ENCODE data around the gene TSPAN33. TPM values are rescaled to one million over a fixed set of nuclear protein-coding genes. Genes with fewer than 3 reads are reported as not detected.

The TSPAN33 gene
- total RNA-seq, 1 donor from 2014 or later = 1.3 TPM

DNA sequence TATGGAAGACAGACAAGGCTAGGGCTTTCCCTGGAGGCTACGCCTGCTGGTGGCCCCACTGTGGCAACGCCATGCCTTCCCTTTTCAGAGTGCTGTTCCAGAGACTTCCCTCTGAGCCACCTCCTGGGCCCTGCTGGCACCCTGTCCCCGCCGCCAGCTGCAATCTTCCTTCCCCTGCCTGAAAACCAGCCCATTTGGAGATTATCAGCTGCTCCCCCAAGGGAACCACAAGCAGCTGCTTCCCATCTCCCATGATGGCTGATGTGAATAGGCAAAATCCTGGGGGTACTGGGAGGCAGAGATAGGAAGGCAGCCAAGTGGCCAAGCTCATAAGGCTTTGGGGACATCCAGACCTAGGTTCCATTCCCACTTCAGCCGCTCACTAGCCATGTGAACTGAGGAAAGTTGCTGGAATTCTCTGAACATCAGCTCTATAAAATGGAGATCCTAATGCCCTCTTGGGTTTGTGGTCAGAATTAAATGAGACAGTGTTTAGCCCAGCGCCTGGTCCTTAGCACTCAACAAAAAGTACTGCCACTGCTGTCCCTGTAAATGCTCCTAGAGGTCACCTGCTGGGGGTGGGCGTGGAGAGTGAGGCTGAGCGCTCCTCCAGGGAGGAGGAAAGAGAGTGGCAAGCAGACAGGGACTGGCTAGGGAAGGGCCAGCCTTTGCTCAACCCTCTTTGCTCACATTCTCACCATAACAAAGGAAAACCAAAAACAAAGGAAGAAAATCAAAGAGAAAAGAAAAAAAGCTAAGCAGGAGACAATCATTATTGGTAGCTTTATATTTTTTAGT, 5.9 kb downstream of the TSPAN33 start:
- FAIRE-seq (no peak), DNase-seq (ENCODE audit: low read depth) (no peak)
- H3K27me3 ChIP-seq (ENCODE audit: control insufficient read depth, insufficient read depth, low read length) = peaks cover 2% of the 10 kb centered on the region
- H3K4me3 ChIP-seq (ENCODE audit: low read depth, low read length) = no peak overlapping the region
- H3K36me3 ChIP-seq (ENCODE audit: control insufficient read depth, insufficient read depth, low read length) = no peaks in the 10 kb centered on the region
- TF ChIP-seq, protein P1, sequence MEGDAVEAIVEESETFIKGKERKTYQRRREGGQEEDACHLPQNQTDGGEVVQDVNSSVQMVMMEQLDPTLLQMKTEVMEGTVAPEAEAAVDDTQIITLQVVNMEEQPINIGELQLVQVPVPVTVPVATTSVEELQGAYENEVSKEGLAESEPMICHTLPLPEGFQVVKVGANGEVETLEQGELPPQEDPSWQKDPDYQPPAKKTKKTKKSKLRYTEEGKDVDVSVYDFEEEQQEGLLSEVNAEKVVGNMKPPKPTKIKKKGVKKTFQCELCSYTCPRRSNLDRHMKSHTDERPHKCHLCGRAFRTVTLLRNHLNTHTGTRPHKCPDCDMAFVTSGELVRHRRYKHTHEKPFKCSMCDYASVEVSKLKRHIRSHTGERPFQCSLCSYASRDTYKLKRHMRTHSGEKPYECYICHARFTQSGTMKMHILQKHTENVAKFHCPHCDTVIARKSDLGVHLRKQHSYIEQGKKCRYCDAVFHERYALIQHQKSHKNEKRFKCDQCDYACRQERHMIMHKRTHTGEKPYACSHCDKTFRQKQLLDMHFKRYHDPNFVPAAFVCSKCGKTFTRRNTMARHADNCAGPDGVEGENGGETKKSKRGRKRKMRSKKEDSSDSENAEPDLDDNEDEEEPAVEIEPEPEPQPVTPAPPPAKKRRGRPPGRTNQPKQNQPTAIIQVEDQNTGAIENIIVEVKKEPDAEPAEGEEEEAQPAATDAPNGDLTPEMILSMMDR (IDR thresholded peaks at IDR 0.05; ENCODE audit: insufficient read depth, low read length, severe bottlenecking) = no peak

DNA sequence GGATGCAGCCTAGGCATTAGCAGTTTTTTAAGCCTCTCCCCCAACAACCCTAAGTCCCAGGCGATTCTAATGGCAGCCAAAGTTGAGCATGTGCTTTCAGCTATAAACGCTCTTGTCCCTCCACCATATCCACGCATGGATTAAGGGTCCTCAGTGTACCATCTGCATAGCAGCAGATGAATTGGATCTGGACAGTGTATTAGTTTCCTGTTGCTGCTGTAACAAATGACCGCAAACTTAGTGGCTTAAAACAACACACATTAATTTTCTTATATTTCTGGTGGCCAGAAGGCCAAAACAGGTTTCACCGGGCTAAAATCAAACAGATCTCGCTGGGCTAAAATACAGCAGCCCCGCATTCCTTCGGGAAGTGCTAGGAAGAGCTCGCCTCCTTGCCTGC, 13.1 kb downstream of the TSPAN33 start:
- no peak for FAIRE-seq
- TF ChIP-seq, protein P1 (IDR thresholded peaks at IDR 0.05; ENCODE audit: insufficient read depth, low read length, severe bottlenecking) = no peak
- no peak for DNase-seq (ENCODE audit: low read depth)
- Histone ChIP-seq H3K36me3 (ENCODE audit: control insufficient read depth, insufficient read depth, low read length) (no peaks in the 10 kb centered on the region), H3K27me3 (ENCODE audit: control insufficient read depth, insufficient read depth, low read length) (peaks cover 1% of the 10 kb centered on the region), H3K4me3 (ENCODE audit: low read depth, low read length) (no peak overlapping the region)

DNA sequence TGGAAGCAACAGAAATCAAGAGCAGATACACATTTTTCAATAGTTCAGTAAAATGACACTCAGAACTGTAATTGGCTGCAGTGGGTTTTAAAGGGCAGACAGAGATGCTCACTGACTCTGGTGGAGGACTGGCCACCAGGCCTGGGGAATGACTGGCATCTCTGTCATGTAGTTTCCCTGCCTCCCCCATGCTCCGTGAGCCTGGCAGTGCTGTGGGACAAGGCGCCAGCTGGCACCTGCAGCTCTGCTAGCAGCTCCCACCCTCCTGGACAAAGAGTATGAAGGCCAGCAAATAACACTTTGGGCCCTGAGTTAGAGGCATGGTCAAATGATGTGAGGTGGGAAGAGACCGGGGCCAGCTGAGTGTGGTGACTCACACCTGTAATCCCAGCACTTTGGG, 15.0 kb downstream of the TSPAN33 start:
- Histone ChIP-seq H3K27me3 (ENCODE audit: control insufficient read depth, insufficient read depth, low read length) (peaks cover 1% of the 10 kb centered on the region), H3K36me3 (ENCODE audit: control insufficient read depth, insufficient read depth, low read length) (no peaks in the 10 kb centered on the region), H3K4me3 (ENCODE audit: low read depth, low read length) (no peak overlapping the region)
- DNase-seq (ENCODE audit: low read depth) (no peak), FAIRE-seq (no peak)
- TF ChIP-seq, protein P1 (IDR thresholded peaks at IDR 0.05; ENCODE audit: insufficient read depth, low read length, severe bottlenecking) = no peak

DNA sequence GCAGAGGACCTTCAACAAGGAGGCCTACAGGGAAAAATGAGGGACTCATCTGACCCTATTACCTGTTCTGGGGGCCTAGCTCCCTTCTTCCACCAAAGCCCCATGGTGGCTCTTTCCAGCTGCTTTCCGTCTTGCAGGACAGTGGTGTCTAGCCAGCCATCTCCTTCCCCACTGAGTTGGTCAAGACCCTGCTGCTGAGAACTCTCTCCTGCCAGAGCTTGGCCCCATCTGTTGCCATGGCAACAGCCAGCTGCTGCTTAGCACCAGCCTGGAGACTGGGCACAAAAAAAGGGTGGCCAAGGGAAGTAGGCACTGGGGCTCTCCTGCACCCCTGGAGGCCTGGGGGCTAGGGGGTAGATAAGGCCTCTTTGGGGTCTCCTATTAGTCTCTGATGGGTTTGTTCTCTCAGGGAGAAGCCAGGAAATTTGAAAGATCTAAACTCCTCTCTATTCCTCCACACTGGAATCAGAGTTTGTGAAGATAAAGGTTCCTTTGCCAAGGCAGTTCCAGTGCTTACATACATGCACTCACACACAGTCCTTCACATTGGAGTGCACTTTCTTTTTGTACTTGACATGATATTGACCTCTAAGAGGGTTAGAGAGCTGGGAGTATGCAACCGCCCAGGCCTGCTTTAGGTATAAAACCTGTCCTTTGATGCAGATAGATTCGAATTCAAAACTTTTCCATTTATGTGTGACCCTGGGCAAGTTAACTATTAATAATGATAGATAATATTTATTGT, 15.8 kb downstream of the TSPAN33 start:
- DNase-seq (ENCODE audit: low read depth) (no peak), FAIRE-seq (no peak)
- no peak overlapping the region for H3K4me3 ChIP-seq (ENCODE audit: low read depth, low read length)
- no peaks in the 10 kb centered on the region for H3K36me3 ChIP-seq (ENCODE audit: control insufficient read depth, insufficient read depth, low read length)
- TF ChIP-seq, protein P1 (IDR thresholded peaks at IDR 0.05; ENCODE audit: insufficient read depth, low read length, severe bottlenecking) = no peak
- peaks cover 1% of the 10 kb centered on the region for H3K27me3 ChIP-seq (ENCODE audit: control insufficient read depth, insufficient read depth, low read length)

DNA sequence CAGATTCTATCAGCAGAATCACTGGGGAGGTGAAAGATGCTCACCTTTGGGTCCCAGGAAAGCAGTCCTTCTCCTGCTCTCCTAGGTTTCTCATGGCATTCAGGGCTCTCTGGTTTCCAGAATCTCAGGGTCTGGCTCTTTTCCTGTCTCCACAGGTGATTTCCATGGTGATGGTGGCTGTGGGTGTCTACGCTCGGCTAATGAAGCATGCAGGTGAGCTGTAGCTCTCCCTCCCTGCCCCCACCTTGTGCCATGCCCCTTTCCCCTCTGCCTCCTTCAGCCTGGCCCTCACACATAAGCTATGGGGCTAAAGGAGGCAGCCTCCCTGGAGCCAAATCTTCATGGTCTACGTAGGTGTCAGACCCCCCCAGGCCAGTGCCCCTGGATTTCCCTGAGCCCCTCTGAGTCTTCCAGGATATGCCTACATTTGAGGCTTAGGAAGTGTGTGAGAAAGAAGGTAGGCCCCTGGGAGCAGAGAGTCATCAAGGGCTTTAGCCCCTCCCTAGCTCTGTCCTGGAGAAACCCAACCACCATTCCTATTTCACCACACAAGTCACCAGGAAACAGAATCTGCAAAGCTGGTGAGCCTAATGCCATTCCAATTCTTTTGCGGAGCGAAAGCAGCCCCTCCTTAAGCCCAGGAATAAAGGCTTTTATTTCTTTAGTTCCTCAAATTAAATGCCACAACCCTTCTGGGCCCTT, 17.2 kb downstream of the TSPAN33 start:
- Histone ChIP-seq H3K36me3 (ENCODE audit: control insufficient read depth, insufficient read depth, low read length) (no peaks in the 10 kb centered on the region), H3K4me3 (ENCODE audit: low read depth, low read length) (no peak overlapping the region), H3K27me3 (ENCODE audit: control insufficient read depth, insufficient read depth, low read length) (peaks cover 1% of the 10 kb centered on the region)
- TF ChIP-seq, protein P1 (IDR thresholded peaks at IDR 0.05; ENCODE audit: insufficient read depth, low read length, severe bottlenecking) = no peak
- FAIRE-seq = no peak
- DNase-seq (ENCODE audit: low read depth) = no peak

Measured in bronchial epithelial cell (primary cell).